Heart left ventricle (tissue), 13 donors: ENCODE measurements around the gene ARHGAP31.

Experiments
- CTCF ChIP-seq, 12 donors: fragments of 200-600 bp; sonication (generic) in 4 of 12; IDR thresholded peaks; one replicate each; pipeline versions ENCODE4 v1.5.0 to v1.8.0; 2018 to 2022; ENCODE audit warnings: antibody characterized with exemption in 12 of 12, mild to moderate bottlenecking in 5 of 12
- POLR2A ChIP-seq, 2 donors: fragments of 450-650 bp; IDR thresholded peaks; one replicate each; pipeline ENCODE4 v1.6.1; 2017; ENCODE audit warnings: antibody characterized with exemption in 2 of 2, mild to moderate bottlenecking in 2 of 2, moderate library complexity in 2 of 2
- donor health status: ischemic (EF 13 %, LVEDD 7.1; RV severe dilation, severe dysfunction).
- donor health status: DM: no; HTN: yes; CAD: no.
- donor health status: DM: no; HTN: no; CAD: no.
- donor health status: ischemic (EF 25% LVEDD 6.9; RV normal size, moderate dysfunction).
- donor health status: ischemic (EF 25% LVEDD 5.7; RV mildly dilated, moderate dysfunction).
- donor health status: ischemic (EF 35%, LVEDD 5.7; RV mildly dilated, moderate dysfunction).
- donor health status: nonischemic (EF 11% LVEDD 7.7; RV severe dilation, severe dysfunction).
- donor health status: DM: yes; HTN: yes; CAD: no.
- donor health status: PGD.
- donor health status: ischemic (EF 29% LVEDD 5.4; RV normal size, mild dysfunction).
- donor health status: nonischemic (EF 23%, LVEDD 6.1; RV moderate dilation, normal function).

DNA sequence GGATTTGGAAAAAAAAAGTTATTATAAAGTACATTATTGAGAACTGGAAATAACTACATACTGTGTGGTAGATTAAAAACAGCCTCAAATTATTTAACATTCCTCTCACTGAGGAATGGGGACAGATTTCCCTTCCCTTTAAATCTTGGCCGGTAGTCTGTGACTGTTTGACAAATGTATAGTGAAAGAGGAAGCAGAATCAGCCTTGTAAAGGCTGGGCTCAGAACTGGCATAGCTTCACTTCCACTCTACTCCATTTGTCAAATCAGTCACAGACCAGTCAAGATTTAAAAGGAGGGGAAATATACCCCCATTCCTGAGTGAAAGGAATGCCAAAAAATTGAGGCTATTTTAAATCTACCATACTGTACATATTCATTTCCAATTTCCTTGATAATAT lies 35.3 kb upstream of the ARHGAP31 start:
- TF ChIP-seq POLR2A (IDR thresholded peaks at IDR 0.05) = no peak
- no peak for TF ChIP-seq CTCF (IDR thresholded peaks at IDR 0.05)
